ENCODE results near the gene ACTN3. TPM values are rescaled to one million over a fixed set of nuclear protein-coding genes. Genes with fewer than 3 reads are reported as not detected.
"Not testable (repeated sequence)": the region's sequence is repeated elsewhere in the genome, so short reads cannot be mapped to it uniquely, and the experiment has no call there.

Gene ACTN3
- total RNA-seq, 1 experiment from 2014 or later, result not detected

GRCh38 chr11:66564984-66565383, 18.3 kb downstream of the ACTN3 start:
- DNase-seq (ENCODE audit: low read depth), result no peak

DNA sequence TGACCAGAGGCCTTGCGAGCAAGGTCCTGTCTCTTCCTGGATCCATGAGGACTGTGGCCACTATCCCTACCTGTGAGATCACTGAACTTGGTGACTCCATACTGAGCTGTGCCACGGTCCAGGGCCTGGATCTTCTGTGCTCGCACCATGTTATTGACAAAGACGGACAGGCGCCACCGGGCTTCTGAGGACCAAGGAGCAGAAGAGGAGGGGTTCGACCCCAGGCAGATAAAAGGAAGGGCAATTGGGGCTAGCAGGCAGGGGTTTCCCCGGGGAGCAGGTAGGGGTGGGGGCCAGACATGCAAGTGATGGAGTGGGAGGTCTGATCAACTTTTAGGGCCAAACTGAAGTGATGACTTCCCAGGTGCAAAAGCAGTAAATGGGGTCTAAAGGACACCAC, 19.5 kb downstream of the ACTN3 start:
- no peak for DNase-seq (ENCODE audit: low read depth)

DNA sequence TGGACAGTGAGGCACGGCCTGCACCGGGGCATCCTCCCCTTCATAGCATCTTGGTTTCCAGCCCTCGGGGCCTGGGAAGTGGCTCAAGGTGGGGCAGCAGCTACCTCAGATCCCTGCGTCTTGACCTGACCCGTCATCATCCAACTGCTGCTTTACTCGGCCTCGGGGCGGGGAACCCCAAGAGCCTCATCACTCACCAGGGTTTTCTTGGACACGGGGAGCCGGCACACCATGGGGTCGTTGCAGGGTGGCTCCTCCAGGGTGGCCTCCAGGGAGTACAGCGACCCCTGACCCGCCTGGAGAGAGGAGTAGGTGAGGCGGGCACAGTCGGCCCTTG, 21.1 kb downstream of the ACTN3 start:
- DNase-seq (ENCODE audit: low read depth), result no peak

- DNase-seq (ENCODE audit: low read depth), result peak; percentile 80
Observed at GRCh38 chr11:66568124-66568916, 21.6 kb downstream of the ACTN3 start, which contains the start of gene CTSF. CTSF (minus strand) TSS chr11:66568606; CDS start chr11:66568486, 120 bp downstream.

GRCh38 chr11:66569076-66569475, 22.4 kb downstream of the ACTN3 start:
- no peak for DNase-seq (ENCODE audit: low read depth)

DNA sequence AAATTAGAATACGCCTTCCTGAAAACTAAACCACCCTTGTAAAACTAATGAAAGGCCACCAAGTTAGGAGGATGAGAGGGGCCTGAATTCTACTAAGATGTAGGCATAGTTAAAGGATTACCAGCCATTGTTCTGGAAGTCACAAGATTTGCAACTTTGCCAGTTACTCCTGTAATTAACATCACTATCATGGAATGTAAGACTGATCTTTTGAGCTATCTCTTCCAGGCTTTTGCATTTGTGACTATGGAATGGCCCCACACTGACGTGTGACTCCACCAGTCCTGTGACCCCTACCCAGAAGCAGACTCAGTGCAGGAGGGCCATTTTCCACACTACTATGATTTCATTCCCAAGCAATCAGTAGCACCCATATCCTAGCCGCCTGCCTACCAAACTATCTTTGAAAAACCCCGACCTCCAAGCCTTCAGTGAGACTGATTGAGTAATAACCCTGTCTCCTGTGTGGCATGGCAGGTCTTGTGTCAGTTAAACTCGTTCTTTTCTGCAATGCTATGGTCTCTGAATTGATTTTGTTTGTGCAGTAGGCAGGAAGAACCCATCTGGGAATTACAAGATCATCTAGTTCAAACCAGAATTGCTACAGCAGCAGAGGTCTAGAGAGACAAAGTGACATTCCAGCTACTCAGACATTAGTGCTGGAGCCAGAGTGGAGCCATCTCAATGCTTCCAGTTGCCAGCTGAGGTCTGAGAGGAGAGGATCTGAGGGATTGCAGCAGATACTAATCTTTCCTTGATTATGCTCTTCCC, 23.6 kb downstream of the ACTN3 start:
- DNase-seq (ENCODE audit: low read depth), result no peak

DNA sequence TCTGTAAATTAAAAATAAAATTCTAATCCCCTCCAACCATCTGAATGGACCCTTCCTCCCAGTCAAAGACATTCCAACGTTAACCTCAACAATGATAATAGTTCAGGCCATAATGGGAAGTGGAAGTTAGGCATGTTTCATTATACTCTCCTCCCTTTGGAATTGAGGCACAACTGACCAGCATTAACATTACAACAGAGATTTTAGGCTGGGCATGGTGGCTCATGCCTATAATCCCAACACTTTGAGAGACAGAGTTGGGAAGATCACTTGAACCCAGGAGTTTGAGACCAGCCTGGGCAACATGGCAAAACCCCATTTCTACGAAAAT, 24.1 kb downstream of the ACTN3 start:
- DNase-seq (ENCODE audit: low read depth), result no peak

- DNase-seq (ENCODE audit: low read depth), result peak; percentile 53
Observed at GRCh38 chr11:66579017-66579606, 32.4 kb downstream of the ACTN3 start.

DNA sequence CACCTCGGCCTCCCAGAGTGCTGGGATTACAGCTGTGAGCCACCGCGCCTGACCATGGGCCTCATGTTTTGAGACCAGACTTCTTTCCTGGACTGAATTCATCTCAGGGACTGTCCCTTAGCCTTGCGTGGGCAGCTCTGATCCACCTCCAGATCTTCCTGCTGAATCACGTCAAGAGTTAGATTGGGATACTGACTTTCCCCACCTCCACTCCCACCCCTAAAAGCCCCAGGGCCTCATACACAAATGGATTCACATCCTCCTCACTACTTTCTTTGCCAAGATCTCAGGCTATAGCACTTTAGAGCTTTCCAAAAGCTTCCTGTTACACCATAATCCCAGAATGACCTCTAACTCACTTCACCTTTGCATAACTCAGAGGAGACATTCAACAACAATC, 34.1 kb downstream of the ACTN3 start:
- DNase-seq (ENCODE audit: low read depth), result no peak

- DNase-seq (ENCODE audit: low read depth), result no peak
Observed at GRCh38 chr11:66581261-66581660, 34.6 kb downstream of the ACTN3 start.

DNA sequence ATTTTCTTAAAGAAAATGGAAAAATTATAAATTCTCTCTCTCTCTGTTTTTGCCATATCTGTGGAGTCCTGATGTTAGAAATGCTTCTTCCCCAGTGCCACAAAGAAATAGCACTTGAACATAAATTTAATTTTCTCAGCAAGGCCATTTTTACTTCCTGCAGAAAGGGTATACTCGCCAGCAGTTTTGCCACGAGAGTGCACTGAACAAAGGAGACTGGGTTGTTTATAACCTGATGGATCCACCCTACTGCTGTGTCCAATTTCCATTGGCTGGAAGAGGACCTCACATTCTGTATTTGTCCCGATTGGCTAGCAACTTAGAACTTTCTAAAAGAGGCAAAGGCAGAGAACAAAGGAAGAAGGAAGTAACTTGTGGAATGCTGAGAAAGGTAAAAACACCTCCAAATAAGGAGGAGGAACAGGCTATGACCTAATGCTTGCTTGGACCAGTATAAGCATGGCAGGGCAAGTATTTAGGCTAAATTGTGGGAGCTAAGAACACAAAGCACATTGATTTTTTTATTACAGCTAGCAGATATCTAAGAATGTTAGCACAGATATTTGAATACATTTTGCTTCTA, 36.0 kb downstream of the ACTN3 start:
- DNase-seq (ENCODE audit: low read depth), result not testable (repeated sequence)

- DNase-seq (ENCODE audit: low read depth), result not testable (repeated sequence)
Observed at GRCh38 chr11:66585447-66585846, 38.7 kb downstream of the ACTN3 start.

GRCh38 chr11:66586136-66586535, 39.4 kb downstream of the ACTN3 start:
- no peak for DNase-seq (ENCODE audit: low read depth)

DNA sequence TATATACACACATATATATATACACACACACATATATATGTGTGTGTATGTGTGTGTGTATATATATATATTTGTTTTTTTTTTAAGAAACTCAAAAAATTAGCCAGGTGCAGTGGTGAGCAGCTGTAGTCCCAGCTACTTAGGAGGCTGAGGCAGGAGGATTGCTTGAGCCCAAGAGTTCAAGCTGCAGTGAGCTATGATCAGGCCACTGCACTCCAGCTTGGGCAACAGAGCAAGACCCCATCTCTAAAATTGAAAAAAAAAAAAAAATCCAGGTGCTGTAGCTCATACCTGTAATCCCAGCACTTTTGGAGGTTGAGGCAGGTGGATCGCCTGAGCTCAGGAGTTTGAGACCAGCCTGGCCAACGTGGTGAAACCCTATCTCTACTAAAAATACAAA, 42.6 kb downstream of the ACTN3 start:
- DNase-seq (ENCODE audit: low read depth), result not testable (repeated sequence)

GRCh38 chr11:66589996-66590675, 43.4 kb downstream of the ACTN3 start:
- DNase-seq (ENCODE audit: low read depth), result no peak

- no peak for DNase-seq (ENCODE audit: low read depth)
Observed at GRCh38 chr11:66591175-66591574, 44.5 kb downstream of the ACTN3 start.

DNA sequence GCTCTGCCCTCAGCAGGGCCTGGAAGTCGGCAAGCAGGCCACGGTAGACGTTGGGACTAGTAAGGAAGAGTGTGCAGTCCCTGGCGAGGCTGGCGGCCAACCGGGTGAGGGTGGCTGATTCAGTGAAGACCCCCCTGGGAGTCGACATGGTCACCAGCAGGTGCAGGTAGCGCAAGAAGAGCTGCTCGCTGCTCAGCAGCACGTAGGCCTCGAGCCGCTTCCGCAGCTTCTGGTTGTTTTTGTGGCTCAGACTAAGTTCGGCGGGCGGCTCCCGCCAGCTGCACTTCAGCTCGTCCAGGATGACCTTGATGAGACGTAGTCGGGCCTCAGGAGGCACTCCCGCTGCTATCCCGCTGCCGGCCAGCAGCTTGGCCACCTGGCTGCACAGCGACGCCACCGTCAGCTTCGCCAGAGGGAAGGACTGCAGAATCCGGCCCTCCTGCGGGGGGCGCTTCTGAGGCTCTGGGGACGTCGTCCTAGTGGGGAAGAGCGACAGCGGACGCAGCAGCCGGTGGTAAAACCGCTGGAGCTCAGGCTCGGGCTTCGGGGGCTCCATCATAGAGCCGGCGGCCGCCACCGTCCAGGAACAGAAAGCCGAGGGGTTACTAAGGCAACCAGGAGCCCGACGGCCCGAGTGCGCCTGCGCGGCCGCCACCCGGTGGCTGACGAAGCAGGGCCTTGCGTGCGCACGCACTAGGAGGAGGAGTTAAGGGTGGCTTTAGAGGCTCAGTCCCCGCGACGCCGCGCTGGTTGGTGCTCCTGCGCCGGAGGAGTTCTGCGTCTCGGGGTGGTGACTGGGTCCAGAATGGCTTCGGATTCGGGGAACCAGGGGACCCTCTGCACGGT, 46.0 kb downstream of the ACTN3 start, which contains the start of the genes CCDC87 and CCS:
CCDC87 (minus strand) TSS at position 607 of the 846 bp plus-strand sequence; CDS start at position 559, 48 bp downstream.
CCS (plus strand) TSS at position 729 of the 846 bp plus-strand sequence; CDS start at position 806, 77 bp downstream.
- peak; percentile 95 for DNase-seq (ENCODE audit: low read depth)

GRCh38 chr11:66593303-66593635, 46.6 kb downstream of the ACTN3 start:
- no peak for DNase-seq (ENCODE audit: low read depth)

DNA sequence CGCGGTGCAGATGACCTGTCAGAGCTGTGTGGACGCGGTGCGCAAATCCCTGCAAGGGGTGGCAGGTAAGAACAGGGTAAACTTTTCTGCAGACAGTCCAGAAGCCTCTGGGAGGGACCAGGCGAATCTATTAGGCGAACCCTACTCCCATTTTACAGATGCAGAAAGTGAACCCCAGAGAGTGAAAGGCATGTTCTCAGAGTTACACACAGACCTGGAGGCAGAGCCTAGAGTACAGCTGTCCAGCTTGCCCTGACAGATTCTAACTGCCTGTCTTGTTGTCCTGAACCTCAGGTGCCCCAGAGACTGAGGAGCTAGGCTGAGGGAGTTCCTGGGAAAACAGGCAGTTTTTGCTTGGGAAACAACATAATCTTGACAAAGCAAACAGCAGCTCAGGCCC, 46.9 kb downstream of the ACTN3 start:
- no peak for DNase-seq (ENCODE audit: low read depth)

DNA sequence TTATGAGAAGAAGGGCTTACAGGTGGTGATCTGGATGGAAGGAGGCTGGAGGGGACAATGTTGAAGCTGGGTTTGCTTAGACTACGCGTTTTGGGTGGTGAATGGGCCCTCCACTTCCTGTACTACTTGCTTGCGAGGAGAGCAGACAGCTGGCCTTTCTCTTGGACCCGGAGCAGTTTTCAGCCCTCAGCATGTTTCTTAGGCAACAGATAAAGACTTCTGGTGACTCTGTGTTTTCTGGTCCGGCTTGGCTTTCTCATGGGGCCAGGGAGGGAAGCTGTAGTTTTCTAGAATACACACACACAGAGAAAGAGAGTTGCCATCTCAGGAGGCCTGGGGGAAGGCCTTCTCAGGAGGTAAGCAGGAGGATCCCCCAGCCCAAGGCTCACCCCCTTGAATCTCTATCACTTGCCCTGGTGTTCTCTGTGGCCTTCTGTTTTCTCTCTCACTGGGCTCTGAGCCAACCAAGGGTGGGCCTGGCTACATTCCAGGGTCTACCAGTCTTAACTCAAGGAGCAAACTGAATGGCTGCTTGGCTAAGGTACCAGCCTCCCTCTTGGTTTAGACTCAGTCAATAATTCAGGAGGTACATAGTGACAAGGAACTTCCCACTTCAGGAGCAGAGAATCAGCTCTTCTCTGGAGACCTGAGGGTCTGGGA, 48.7 kb downstream of the ACTN3 start:
- no peak for DNase-seq (ENCODE audit: low read depth)

All from M059J (cell line).